GM18873 (cell line): ENCODE results near the gene PCF11.
A peak's percentile ranks its signal among the peaks of the same experiment; 100 is the strongest.
"Not testable (repeated sequence)": the region's sequence is repeated elsewhere in the genome, so short reads cannot be mapped to it uniquely, and the experiment has no call there.

Experiments
- ATAC-seq: cut with Tn5 transposase; IDR thresholded peaks from one replicate; pipeline ENCODE4 v1.9.1; 2021; ENCODE audit warnings: mild to moderate bottlenecking, moderate library complexity, moderate number of reproducible peaks; ENCODE audit not compliant: unreplicated experiment, low FRiP score

PCF11 gene, protein sequence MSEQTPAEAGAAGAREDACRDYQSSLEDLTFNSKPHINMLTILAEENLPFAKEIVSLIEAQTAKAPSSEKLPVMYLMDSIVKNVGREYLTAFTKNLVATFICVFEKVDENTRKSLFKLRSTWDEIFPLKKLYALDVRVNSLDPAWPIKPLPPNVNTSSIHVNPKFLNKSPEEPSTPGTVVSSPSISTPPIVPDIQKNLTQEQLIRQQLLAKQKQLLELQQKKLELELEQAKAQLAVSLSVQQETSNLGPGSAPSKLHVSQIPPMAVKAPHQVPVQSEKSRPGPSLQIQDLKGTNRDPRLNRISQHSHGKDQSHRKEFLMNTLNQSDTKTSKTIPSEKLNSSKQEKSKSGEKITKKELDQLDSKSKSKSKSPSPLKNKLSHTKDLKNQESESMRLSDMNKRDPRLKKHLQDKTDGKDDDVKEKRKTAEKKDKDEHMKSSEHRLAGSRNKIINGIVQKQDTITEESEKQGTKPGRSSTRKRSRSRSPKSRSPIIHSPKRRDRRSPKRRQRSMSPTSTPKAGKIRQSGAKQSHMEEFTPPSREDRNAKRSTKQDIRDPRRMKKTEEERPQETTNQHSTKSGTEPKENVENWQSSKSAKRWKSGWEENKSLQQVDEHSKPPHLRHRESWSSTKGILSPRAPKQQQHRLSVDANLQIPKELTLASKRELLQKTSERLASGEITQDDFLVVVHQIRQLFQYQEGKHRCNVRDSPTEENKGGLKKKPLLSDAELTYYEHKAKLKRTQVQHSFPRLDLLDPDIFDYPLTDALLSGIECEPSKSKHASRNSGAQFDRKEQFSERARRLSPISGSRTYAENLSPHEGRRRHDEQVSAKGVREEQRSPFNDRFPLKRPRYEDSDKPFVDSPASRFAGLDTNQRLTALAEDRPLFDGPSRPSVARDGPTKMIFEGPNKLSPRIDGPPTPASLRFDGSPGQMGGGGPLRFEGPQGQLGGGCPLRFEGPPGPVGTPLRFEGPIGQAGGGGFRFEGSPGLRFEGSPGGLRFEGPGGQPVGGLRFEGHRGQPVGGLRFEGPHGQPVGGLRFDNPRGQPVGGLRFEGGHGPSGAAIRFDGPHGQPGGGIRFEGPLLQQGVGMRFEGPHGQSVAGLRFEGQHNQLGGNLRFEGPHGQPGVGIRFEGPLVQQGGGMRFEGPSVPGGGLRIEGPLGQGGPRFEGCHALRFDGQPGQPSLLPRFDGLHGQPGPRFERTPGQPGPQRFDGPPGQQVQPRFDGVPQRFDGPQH (N-terminal part only)

DNA sequence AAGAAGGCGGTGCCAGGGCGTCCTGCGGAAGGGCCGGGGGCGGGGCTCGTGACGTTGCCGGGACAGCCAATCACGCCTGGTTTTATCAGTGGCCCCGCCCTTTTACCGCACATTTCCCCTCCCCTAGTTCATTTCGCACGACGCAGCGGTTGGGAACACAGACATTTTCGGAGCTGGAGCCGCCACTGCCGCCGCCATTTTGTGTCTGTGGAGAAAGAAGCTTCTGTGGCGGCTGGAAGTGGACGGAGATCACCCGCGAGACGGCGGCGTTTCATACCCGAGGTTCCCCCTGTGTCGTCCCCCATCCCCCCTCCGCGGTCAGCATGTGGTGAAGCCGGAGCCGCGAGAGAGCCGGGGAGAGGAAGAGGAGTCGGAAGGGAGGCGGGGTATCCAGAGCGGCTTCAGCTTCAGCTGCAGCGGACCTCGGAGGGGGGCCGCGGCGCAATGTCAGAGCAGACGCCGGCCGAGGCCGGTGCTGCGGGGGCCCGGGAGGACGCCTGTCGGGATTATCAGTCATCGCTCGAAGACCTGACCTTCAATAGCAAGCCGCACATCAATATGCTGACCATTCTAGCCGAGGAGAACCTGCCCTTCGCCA lies at the start of gene PCF11:
TSS of gene PCF11 (plus strand) at position 136 of the 598 bp plus-strand sequence. CDS start at position 445, 309 bp downstream.
- ATAC-seq: no peak

DNA sequence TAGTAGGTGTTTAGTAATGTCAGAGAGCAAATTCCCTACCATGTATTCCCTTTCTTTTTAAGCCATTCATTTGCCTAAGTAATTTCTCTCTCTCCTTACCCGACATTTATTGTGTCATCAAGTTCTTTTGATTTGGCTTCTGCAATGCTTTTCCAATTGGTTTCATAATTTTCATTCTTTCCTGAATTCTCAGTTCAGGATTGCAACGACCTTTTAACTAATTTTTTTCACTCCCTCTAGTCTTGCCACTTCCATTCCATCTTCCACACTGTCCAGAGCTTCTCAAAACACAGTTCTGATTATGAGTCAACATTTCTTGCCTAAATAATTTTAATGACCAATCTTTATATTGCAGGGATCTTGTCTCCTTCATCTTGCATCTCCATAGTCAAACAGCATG lies 44.0 kb upstream of the PCF11 start:
- ATAC-seq: no peak

DNA sequence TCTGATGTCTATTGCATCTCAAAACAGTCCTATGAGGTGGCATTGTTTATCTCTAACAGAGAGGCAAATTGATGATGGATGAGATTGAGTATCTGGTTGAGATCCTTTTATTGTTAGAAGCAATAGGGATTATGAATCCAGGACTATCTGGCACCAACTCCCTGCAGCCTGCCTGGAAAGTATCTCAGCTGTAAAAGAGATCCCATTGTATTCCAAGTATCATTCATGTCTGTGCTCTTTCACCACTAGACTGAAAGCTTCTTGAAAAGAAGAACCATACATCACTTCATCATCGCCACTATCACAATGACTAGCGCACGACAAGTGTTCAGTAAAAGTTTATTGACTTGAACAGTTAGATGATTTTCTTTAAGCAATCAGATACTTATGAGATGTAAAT lies 41.9 kb upstream of the PCF11 start:
- no peak for ATAC-seq

DNA sequence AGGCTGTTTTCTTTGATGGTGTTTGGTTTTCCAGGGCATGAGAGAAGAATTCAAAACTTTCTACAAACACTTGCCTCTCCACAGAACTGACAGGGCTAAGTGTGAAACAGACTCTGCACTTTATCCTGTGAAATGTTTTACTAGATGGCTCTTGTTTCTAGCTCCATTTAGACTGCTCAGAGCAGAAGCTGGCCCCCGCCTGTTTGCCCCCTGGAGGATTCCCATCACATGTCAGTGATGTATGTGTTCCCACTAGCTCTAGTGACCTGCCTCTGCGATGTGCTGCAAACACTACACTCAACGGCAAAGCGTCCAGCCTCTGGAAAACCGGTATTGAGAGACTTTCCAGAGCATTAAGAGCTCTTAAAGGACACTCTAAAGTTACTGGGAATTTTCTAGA lies 41.4 kb upstream of the PCF11 start:
- no peak for ATAC-seq

DNA sequence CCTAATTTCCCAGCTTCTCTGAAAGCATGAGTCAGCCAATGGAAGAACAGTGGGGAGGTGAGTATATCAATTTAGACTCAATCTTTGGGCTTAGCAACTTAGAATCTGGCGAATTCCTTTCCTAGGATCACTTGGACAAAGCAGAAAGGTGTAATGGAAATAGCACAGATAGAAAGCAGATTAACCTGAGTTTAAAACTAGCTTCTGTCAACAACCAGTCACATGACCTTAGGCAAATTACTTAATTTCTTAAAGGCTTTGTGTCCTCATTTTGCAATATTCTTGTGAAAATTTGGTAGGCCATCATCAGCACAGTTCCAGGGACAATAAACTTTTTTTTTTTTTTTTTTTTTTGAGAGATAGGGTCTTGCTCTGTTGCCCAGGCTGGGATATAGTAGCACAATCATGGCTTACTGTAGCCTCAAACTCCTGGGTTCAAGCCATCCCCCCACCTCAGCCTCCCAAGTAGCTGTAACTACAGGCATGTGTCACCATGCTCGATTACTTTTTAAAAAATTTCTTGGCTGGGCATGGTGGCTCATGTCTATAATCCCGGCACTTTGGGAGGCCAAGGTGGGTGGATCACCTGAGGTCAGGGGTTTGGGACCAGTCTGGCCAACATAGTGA lies 40.8 kb upstream of the PCF11 start:
- no peak for ATAC-seq

DNA sequence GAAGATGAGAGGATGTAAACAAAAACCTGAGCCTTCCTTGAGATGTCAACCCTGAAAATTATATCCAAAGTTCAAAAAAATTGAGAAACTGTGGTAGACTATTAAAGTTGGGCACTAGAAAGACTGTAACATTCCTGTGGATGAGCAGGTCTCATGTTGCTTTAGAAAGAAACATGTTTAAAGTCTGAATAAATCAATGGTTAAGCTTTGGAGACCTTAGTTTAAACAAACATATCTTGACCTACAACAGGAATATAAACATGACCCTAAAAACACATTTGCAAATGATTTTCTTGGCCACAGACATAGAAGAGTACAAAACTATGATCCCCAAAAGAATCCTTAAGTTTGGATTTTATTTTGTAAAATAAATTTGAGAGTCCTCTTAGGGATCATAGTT lies 38.1 kb upstream of the PCF11 start:
- no peak for ATAC-seq

DNA sequence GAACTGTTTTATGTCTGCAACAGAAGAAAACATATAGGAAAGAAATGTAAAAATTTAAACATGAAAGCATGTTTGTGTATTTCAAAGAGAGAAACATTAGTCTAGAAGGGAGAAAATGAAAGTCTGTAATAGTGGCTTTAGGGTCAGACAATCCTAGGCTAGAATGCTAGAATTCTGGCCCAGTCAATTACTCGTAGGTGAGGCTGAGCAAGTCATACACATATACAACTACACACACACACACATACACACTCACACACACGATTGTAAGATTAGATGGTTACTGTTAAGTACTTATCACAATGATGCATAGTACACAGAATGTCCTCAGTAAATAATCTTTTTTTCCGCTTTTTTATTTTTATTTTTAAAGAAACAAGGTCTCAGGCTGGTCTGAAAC lies 37.7 kb upstream of the PCF11 start:
- no peak for ATAC-seq

DNA sequence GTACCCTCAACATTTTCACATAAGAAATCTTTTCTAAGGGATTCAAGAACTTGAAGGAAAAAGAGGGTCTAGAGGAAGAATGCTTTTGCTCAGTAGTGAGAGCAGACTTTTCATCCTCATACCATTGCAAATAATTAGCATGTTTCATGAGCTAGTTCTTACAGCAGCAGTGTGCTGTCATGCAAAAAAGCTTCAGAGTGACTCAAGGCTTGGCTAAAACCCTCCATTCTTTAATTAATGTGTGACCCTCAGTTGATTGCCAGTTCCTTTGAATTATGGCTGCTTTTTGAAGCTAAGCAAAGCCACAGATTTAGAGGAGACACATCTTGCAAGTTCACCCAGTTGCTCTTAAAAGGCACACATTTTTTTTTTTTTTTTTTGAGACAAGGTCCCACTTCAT lies 36.6 kb upstream of the PCF11 start:
- no peak for ATAC-seq

DNA sequence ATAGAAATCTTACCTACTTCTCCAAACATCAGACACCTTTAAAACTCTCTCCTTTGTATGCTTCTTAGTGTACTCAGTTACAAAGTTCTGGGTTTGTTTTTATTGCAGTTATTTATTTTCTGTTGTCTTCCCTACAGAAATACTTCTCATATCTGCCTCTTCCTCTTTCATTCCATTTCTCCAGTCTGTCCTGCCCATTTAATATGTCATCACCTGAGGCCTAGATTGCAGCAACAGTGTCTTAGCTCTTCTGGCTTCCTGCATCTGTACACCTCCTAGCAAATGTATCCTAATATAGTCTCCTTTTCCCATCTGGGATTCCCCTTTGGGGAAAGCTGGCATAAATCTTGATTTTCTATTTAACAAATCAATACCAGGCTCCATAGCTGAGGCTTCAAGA lies 34.9 kb upstream of the PCF11 start:
- no peak for ATAC-seq

DNA sequence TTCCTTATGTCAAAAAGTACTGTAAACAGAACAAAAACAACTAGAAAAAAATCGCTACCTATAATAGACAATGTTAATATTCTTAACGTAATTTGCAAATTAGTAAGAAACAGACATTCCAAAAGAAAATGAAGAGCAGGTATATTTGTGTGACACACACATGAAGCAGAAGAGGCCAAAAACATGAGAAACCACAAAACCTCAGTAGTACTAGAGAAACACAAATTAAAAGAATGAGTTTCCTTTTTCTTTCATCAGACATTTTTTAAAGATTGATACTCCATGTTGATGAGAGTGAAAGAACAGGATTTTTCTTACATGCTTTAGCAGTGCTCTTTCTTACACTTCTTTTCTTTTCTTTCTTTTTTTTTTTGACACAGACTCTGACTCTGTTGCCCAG lies 34.2 kb upstream of the PCF11 start:
- ATAC-seq: no peak

DNA sequence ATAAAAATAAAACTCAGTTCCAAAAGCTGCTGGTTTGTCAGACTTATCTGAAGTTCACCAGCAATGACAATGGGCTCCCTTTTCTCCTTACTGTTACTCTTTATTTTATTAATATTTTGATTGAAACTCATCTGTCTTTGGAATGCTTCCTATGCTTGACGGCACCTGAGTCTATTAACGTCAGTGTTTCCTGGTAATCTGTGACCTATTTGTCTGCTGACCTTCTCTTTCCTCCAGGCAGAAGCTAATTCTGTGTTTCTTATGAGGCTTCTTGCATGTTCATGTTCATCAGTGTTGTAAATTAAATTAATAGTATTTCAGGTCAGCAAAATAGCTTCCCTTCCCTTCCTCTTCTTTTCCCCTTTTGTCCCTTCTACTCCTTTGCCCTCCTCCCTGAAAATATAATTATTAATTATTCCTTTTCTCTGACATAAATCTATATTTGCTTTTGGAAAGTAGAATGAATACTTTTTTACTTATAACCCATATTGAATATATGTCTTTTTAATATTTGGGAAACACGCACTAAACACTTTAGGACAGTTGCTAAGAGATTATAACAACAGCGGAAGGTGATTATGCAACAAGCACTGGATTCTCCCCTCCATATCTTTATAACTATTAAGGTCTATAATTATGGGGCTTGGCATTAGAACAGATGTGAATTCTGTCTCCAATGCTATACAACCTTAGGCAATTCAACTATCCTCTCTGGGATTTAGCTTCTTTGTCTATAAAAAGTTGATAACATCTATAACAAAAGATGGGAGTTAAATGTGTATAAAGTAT lies 32.1 kb upstream of the PCF11 start:
- no peak for ATAC-seq

DNA sequence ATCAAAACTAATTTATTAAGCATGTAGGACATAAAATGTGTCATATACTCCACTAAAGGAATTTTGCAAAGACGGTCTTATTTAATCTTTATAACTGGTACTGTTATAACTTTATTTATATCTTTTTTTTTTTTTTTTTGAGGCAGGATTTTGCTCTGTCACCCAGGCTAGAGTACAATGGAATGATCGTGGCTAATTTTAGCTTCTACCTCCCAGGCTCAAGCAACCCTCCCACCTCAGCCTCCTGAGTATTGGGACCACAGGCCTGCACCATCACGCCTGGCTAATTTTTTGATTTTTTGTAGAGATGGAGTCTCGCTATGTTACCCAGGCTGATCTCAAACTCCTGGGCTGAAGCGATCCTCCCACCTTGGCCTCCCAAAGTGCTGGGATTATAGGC lies 31.4 kb upstream of the PCF11 start:
- no peak for ATAC-seq

DNA sequence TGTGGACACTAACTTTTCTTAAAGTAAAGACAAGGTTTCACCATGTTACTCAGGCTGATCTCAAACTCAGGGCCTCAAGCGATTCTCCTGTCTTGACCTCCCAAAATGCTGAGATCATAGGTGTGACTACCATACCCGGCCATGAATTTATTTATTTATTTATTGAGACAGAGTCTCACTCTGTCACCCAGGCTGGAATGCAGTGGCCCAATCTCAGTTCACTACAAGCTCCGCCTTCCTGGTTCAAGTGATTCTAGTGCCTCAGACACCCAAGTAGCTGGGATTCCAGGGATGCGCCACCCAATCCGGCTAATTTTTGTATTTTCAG lies 29.7 kb upstream of the PCF11 start:
- no peak for ATAC-seq

DNA sequence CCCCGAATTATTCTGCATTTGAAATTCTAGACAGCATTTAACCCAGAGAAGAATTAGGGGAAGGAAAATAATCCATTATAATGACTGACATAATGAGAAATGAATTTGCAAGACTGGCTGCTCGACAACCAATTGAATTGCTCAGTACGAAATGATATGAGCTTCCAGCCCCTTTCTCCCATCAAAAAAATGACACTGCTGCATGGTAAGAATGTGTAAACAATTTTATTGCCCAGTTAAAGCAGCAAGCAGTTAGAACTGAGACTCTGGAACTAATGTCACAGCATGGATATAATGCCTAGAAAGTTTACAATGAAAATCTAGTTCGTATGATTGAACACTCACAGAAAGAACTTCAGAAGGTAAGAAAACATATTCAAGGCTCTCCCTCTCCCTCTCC lies 24.7 kb upstream of the PCF11 start:
- ATAC-seq: no peak

DNA sequence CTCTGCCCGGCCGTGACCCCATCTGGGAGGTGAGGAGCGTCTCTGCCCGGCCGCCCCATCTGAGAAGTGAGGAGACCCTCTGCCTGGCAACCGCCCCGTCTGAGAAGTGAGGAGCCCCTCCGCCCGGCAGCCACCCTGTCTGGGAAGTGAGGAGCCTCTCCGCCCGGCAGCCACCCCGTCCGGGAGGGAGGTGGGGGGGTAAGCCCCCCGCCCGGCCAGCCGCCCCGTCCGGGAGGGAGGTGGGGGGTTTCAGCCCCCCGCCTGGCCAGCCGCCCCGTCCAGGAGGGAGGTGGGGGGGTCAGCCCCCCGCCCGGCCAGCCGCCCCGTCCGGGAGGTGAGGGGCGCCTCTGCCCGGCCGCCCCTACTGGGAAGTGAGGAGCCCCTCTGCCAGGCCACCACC lies 23.7 kb upstream of the PCF11 start:
- not testable (repeated sequence) for ATAC-seq

DNA sequence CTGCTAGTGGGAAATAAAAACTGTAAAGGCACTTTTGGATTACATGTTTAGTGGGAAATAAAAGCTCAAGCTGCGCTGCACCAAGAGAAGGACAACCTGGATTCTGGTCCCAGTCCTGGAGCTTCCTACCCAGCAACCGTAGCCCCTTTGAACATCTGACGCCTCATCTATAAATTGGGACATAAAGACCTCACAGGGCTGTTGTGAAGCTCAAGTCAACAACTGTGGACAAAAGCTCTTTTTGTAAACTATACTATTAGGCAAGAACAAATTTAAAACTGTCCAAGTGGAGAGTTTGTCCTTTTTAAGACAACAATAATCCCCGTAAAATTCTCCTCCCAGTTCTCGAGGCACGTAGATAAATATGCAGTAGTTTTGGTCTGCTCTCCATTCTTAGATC lies 17.6 kb upstream of the PCF11 start:
- no peak for ATAC-seq

DNA sequence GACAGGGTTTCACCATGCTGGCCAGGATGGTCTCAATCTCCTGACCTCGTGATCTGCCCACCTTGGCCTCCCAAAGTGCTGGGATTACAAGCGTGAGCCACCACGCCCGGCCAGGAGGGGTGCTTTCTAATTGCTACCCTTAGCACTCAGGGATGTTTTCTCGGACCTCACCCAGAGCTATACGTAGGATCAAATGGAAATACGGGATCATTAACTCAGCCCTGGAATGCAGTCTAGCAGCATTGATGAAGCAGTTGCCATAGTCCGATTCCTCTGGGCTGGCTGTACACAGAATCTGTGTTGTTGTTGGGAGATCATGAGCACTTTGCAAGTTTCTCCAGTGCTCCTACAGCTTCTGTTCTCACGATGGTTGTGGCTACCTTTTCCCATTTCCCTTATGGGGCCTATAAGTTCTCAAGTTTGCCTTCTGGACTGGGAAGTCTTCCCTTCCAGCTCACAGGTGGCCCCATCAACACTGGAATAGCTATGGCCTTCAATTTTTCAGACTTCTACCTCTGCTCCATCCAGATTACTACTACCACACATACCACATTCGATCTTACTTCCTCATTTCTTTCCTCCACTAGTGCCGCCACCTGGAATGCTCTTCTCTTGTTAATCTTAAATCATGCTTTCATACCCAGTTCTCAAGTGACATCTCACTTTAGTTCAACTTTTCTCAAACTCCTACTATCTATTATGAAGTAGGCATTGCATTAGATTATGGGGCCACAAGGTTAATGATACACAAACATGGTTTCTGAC lies 16.1 kb upstream of the PCF11 start:
- ATAC-seq: peak; percentile 82

DNA sequence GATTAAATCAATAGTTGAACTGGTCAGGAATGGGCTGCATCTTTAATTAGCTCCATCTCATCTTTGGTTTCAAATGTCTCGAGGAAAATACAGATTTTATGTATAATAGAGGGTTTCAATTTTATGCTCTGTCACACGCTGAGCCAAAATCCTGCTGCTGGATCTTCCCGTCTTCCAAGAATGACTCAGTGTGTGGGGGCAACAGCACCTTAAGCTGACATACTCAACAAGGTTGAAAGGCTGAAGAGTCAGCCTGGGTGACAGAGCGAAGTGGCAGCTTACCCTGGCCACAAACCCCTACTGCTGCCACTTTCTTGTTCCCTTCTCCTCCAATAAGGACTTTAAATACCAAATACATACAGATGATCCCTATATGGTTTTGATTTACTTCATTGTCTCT lies 9.0 kb upstream of the PCF11 start:
- no peak for ATAC-seq

DNA sequence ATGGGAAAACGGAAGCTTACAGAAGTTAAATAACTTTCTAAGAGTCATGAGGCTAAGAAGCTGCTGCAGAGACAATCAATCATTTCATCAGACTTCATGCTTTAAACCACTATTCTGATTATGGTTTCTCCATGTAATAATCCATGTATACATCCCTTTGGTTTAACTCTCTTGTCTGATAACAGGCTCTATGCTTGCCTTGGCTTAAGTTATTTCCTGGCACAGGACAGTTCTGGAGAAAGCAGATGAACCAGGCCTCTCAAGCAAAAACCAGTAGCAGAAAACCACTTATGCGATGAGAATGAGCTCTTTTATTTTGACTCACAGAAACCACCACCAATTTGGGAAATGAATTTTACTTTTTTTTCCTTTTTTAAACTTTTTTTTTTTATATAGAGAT lies 6.5 kb upstream of the PCF11 start:
- ATAC-seq: no peak
